ENCODE data around the gene NCAM2. TPM values are rescaled to one million over a fixed set of nuclear protein-coding genes. Genes with fewer than 3 reads are reported as not detected.

Gene NCAM2
- total and polyA plus RNA-seq, 2 experiments from 2014 or later = 1.7 to 6.3 TPM

DNA sequence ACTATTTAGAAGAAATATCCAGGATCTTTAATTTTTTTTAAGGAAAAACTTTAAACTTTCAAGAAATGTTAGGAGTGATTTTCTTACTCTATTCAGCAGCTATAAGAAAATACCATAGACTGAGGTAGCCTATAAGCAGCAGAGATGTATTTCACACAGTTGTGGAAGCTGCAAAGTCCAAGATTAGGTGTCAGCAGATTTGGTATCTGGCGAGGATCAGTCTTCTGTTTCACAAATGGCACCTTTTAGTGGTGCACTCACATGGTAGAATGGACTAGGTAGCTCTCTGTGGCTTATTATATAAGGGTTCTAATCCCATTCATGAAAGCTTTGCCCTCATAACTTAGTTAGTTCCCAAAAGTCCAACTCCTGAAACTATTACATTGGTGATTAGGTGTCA is 207.4 kb downstream of the NCAM2 start:
- DNase-seq (ENCODE audit: low spot score) = no peak
- Histone ChIP-seq H3K36me3 (replicated peaks; ENCODE audit: insufficient read depth, low read depth) (no peaks in the 10 kb centered on the region), H3K27me3 (no peaks in the 10 kb centered on the region), H3K27ac (no peak overlapping the region), H3K4me1 (ENCODE audit: insufficient read depth) (no peaks in the 10 kb centered on the region), H4K20me1 (ENCODE audit: insufficient read depth, poor library complexity, severe bottlenecking) (no peaks in the 10 kb centered on the region), H3K9me2 (replicated peaks; ENCODE audit: insufficient read depth) (no peaks in the 10 kb centered on the region), H3K79me2 (no peaks in the 10 kb centered on the region), H2AFZ (no peak overlapping the region), H3K4me3 (no peak overlapping the region), H3K9me3 (ENCODE audit: low read depth) (no peaks in the 10 kb centered on the region), H3K4me2 (no peak overlapping the region)
- no peak for TF ChIP-seq EZH2phosphoT487 (IDR thresholded peaks at IDR 0.05; ENCODE audit: low read depth, severe bottlenecking, unreplicated experiment)
- TF ChIP-seq EZH2 (IDR thresholded peaks at IDR 0.05; ENCODE audit: borderline replicate concordance) = no peak
- TF ChIP-seq, protein P1, sequence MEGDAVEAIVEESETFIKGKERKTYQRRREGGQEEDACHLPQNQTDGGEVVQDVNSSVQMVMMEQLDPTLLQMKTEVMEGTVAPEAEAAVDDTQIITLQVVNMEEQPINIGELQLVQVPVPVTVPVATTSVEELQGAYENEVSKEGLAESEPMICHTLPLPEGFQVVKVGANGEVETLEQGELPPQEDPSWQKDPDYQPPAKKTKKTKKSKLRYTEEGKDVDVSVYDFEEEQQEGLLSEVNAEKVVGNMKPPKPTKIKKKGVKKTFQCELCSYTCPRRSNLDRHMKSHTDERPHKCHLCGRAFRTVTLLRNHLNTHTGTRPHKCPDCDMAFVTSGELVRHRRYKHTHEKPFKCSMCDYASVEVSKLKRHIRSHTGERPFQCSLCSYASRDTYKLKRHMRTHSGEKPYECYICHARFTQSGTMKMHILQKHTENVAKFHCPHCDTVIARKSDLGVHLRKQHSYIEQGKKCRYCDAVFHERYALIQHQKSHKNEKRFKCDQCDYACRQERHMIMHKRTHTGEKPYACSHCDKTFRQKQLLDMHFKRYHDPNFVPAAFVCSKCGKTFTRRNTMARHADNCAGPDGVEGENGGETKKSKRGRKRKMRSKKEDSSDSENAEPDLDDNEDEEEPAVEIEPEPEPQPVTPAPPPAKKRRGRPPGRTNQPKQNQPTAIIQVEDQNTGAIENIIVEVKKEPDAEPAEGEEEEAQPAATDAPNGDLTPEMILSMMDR (IDR thresholded peaks at IDR 0.05; ENCODE audit: poor library complexity) = no peak
- WGBS (ENCODE audit: low lambda C conversion rate, missing lambda C conversion rate) = 87% methylated on average over 1 of the region's 1 CpG

DNA sequence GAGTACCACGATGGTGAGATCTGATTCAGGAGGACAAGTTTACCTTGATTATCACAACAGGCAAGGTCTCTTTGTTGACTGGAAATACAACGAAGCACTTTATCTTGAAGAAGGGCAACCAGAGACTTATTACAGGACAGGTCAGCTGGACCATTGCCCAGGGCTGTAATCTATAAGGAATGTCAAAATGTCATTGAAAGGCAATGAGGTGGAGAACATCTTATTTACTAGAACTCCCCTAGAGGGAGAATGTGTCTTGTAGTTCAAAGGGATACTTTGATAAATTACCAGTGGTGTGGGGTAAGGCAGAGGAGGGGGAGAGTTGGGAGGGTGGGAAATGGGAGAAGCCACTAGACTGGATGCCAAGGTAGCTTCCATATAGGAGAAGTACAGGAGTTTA is 212.3 kb downstream of the NCAM2 start:
- no peak overlapping the region for H3K4me2 ChIP-seq
- H3K27me3 ChIP-seq = no peaks in the 10 kb centered on the region
- no peak overlapping the region for H3K27ac ChIP-seq
- H3K79me2 ChIP-seq = no peaks in the 10 kb centered on the region
- TF ChIP-seq EZH2phosphoT487 (IDR thresholded peaks at IDR 0.05; ENCODE audit: low read depth, severe bottlenecking, unreplicated experiment) (no peak), EZH2 (IDR thresholded peaks at IDR 0.05; ENCODE audit: borderline replicate concordance) (no peak)
- TF ChIP-seq, protein P1 (IDR thresholded peaks at IDR 0.05; ENCODE audit: poor library complexity) = no peak
- DNase-seq (ENCODE audit: low spot score) = no peak
- 68% methylated on average over 2 of the region's 2 CpGs for WGBS (ENCODE audit: low lambda C conversion rate, missing lambda C conversion rate)
- H4K20me1 ChIP-seq (ENCODE audit: insufficient read depth, poor library complexity, severe bottlenecking) = no peaks in the 10 kb centered on the region
- H3K4me3 ChIP-seq = no peak overlapping the region
- H3K9me3 ChIP-seq (ENCODE audit: low read depth) = no peaks in the 10 kb centered on the region
- H3K36me3 ChIP-seq (replicated peaks; ENCODE audit: insufficient read depth, low read depth) = no peaks in the 10 kb centered on the region
- no peaks in the 10 kb centered on the region for H3K4me1 ChIP-seq (ENCODE audit: insufficient read depth)
- H3K9me2 ChIP-seq (replicated peaks; ENCODE audit: insufficient read depth) = no peaks in the 10 kb centered on the region
- no peak overlapping the region for H2AFZ ChIP-seq

DNA sequence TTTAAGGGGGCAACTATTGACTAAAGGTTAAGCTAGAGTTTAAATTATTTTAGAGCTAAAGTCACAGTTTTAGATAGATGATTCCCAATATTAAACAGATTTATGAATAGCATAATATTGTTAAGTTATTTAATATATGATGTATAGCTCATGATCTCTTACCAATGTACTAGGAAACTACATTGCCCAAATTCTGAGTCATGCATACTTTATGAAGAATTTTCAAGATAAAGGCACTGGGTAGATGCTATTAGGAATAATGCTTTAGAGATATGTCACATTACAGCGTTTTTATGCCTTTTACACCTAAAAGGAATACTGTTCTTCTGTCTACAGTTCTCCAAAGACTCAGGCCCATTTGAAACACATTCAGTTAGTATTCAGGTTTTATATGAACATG is 215.1 kb downstream of the NCAM2 start:
- no peak overlapping the region for H3K4me3 ChIP-seq
- no peak overlapping the region for H3K27ac ChIP-seq
- TF ChIP-seq, protein P1 (IDR thresholded peaks at IDR 0.05; ENCODE audit: poor library complexity) = no peak
- TF ChIP-seq EZH2phosphoT487 (IDR thresholded peaks at IDR 0.05; ENCODE audit: low read depth, severe bottlenecking, unreplicated experiment) (no peak), EZH2 (IDR thresholded peaks at IDR 0.05; ENCODE audit: borderline replicate concordance) (no peak)
- no peaks in the 10 kb centered on the region for H3K9me3 ChIP-seq (ENCODE audit: low read depth)
- H3K79me2 ChIP-seq = no peaks in the 10 kb centered on the region
- H3K36me3 ChIP-seq (replicated peaks; ENCODE audit: insufficient read depth, low read depth) = no peaks in the 10 kb centered on the region
- no peaks in the 10 kb centered on the region for H3K9me2 ChIP-seq (replicated peaks; ENCODE audit: insufficient read depth)
- no peaks in the 10 kb centered on the region for H3K4me1 ChIP-seq (ENCODE audit: insufficient read depth)
- WGBS (ENCODE audit: low lambda C conversion rate, missing lambda C conversion rate) = 71% methylated on average over 1 of the region's 1 CpG
- no peaks in the 10 kb centered on the region for H3K27me3 ChIP-seq
- no peak overlapping the region for H3K4me2 ChIP-seq
- no peak overlapping the region for H2AFZ ChIP-seq
- no peak for DNase-seq (ENCODE audit: low spot score)
- no peaks in the 10 kb centered on the region for H4K20me1 ChIP-seq (ENCODE audit: insufficient read depth, poor library complexity, severe bottlenecking)

DNA sequence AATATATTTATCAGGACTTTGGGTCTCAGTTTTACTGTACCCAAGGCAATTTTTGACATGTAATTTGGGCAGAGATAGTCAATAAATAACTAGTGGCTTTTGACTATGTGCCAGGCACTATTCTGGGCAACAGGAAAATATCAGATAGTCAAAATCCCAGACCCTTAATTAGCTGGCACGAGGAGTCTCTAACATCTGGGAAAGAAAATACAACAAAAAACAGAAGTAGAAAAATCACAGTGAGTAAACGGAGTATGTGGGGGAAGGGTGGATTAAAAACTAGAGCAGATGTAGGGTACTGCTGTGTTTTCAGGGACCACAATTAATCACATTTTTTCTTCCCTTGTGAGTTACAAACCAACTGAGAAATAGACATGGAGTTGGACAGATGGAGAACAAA is 217.8 kb downstream of the NCAM2 start:
- no peaks in the 10 kb centered on the region for H3K9me3 ChIP-seq (ENCODE audit: low read depth)
- H3K9me2 ChIP-seq (replicated peaks; ENCODE audit: insufficient read depth) = no peaks in the 10 kb centered on the region
- no peaks in the 10 kb centered on the region for H4K20me1 ChIP-seq (ENCODE audit: insufficient read depth, poor library complexity, severe bottlenecking)
- no peak overlapping the region for H3K4me2 ChIP-seq
- no peak overlapping the region for H3K4me3 ChIP-seq
- H3K79me2 ChIP-seq = no peaks in the 10 kb centered on the region
- no peaks in the 10 kb centered on the region for H3K36me3 ChIP-seq (replicated peaks; ENCODE audit: insufficient read depth, low read depth)
- no peak overlapping the region for H3K27ac ChIP-seq
- TF ChIP-seq EZH2 (IDR thresholded peaks at IDR 0.05; ENCODE audit: borderline replicate concordance) = no peak
- TF ChIP-seq, protein P1 (IDR thresholded peaks at IDR 0.05; ENCODE audit: poor library complexity) = no peak
- no peak for TF ChIP-seq EZH2phosphoT487 (IDR thresholded peaks at IDR 0.05; ENCODE audit: low read depth, severe bottlenecking, unreplicated experiment)
- no peak overlapping the region for H2AFZ ChIP-seq
- H3K27me3 ChIP-seq = no peaks in the 10 kb centered on the region
- H3K4me1 ChIP-seq (ENCODE audit: insufficient read depth) = no peaks in the 10 kb centered on the region
- WGBS (ENCODE audit: low lambda C conversion rate, missing lambda C conversion rate) = 74% methylated on average over 2 of the region's 2 CpGs
- no peak for DNase-seq (ENCODE audit: low spot score)

Data from hepatocyte (in vitro differentiated cells).